Measurements from ENCODE around the gene RPP30. TPM values are rescaled to one million over a fixed set of nuclear protein-coding genes. Genes with fewer than 3 reads are reported as not detected.
"Not testable (repeated sequence)": the region's sequence is repeated elsewhere in the genome, so short reads cannot be mapped to it uniquely, and the experiment has no call there.

The RPP30 gene
- polyA plus RNA-seq, 3 donors from 2014 or later, result 26.3 to 41.5 (median 33.2) TPM

DNA sequence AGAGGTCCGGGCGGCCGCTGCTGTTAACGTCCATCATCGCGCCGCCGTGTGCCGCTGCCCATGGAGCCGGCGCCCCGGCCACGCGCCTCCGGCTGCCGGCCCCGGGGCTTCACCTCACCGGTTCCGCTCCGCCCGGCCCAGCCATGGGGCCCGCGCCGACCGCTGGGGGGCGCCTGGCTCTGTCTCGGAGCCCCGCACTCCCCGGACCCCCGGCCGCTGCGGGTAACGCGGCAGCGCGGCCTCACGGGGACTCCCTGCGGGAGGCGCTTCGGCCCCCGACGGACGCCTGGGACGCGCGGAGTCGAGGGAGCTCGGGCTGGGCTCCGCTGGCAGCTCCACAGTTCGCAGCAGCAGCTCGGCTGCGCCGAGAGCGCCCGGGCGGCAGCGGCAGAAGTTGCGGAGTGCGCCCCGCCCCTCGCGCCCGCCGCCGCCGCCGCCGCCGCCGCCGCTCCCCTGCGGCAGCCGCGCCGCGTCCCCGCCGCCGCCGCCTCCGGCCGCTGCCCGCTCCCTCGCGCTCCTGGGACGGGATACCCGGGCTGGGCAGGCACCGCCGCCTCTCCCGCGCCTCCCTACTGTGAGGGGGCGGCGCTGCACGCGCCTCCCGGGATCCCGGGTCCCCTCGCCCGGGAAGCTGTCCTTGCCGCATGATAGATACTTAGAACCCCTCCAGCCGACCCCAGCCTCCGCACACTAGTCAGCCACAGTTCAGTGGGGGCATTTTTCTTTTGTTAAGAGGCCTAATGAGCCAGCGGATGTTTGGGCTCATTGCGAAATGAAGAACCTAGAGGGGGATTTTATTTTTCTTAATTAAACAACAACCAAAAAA lies 13.9 kb upstream of the RPP30 start, which contains the start of gene HTR7:
Gene HTR7 (minus strand): TSS at position 405 of the 826 bp plus-strand sequence. CDS start 368 bp downstream, at position 37.
- Mint-ChIP-seq H3K9me3 (peaks cover 0 to 2% (median 0%) of the 10 kb centered on the region in 6 donors), H3K27me3 (ENCODE audit: low read depth in 3 of 3) (peaks cover 7 to 26% (median 24%) of the 10 kb centered on the region in 3 donors), H3K36me3 (no peaks in the 10 kb centered on the region), H3K27ac (peak within 1 kb of the TSS in 1 of 6 donors; percentile 71), H3K4me3 (peak within 1 kb of the TSS; percentile 85 to 91 (median 88)), H3K4me1 (peaks cover 8 to 12% of the 10 kb centered on the region in 2 donors)
- peak; percentile 47 to 55 (median 54) for DNase-seq

- Mint-ChIP-seq H3K4me3 (peak overlapping the region; percentile 84 to 91 (median 86)), H3K36me3 (no peaks in the 10 kb centered on the region), H3K27ac (no peak overlapping the region), H3K9me3 (peaks cover 0 to 2% (median 0%) of the 10 kb centered on the region in 6 donors), H3K27me3 (ENCODE audit: low read depth in 3 of 3) (peaks cover 7 to 25% (median 24%) of the 10 kb centered on the region in 3 donors), H3K4me1 (peaks cover 8 to 12% of the 10 kb centered on the region in 2 donors)
- no peak for DNase-seq
Observed at GRCh38 chr10:90858461-90858968, 13.3 kb upstream of the RPP30 start.

DNA sequence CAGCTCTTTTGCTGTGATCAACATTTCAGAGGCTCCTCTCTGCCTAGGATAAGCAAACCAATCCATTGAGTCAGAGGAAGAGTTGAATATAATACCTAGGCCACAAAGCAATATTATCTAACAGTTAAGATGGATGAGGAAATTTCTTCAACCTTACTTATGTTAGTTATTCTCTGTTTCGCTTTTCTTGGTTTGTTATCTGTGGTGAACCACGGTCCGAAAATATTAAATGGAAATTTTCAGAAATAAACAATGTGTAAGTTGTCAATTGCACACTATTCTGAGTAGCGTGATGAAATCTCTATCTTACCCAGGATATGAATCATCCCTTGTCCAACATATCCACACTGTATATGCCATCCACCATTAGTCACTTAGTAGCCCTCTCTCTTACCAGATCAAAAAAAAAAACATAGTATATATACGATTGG lies 12.4 kb upstream of the RPP30 start:
- Mint-ChIP-seq H3K27me3 (ENCODE audit: low read depth in 3 of 3) (peaks cover 7 to 25% (median 22%) of the 10 kb centered on the region in 3 donors), H3K4me3 (peak overlapping the region in 2 of 5 donors; percentile 84 to 91), H3K9me3 (peaks cover 0 to 2% (median 0%) of the 10 kb centered on the region in 6 donors), H3K27ac (no peak overlapping the region), H3K4me1 (peaks cover 8 to 12% of the 10 kb centered on the region in 2 donors), H3K36me3 (no peaks in the 10 kb centered on the region)
- no peak for DNase-seq

- Mint-ChIP-seq H3K4me1 (peaks cover 8 to 12% of the 10 kb centered on the region in 2 donors), H3K27me3 (ENCODE audit: low read depth in 3 of 3) (peaks cover 7 to 19% (median 14%) of the 10 kb centered on the region in 3 donors), H3K36me3 (no peaks in the 10 kb centered on the region), H3K9me3 (peaks cover 0 to 2% (median 0%) of the 10 kb centered on the region in 6 donors), H3K4me3 (no peak overlapping the region), H3K27ac (no peak overlapping the region)
- DNase-seq, result no peak
Observed at GRCh38 chr10:90860790-90861189, 11.0 kb upstream of the RPP30 start.

DNA sequence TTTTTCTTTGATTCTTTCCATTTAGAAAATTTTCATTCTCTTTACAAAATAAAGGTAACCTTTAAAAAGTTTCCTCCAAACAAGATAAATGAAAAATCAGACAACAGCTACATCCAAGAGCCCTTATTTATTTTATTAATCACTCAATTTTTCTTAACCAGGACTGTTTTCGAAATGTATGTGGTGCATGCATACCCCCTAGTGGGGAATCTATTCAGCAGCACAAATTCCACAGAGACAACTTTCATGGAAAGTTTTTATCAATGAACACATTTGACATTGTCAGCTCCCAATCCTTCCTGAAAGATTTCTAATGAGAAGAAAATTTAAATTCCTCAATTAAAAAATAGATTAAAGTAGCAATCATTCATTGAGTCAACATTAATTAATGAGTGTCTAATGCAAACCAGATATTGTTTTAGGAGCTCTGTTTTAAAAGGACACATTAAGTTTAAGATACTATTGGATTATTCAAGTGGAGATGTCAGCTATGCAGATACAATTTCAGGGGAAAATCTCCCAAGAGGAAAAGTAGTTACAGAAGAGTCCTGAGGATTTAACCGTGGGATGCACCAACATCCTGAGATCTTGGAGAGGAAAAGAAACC lies 8.8 kb upstream of the RPP30 start:
- H3K4me1 Mint-ChIP-seq, result peaks cover 5 to 6% of the 10 kb centered on the region in 2 donors
- H3K36me3 Mint-ChIP-seq, result no peaks in the 10 kb centered on the region
- H3K27ac Mint-ChIP-seq, result no peak overlapping the region
- H3K4me3 Mint-ChIP-seq, result no peak overlapping the region
- DNase-seq, result no peak
- H3K9me3 Mint-ChIP-seq, result no peaks in the 10 kb centered on the region
- peaks cover 4 to 26% (median 11%) of the 10 kb centered on the region in 3 donors for H3K27me3 Mint-ChIP-seq (ENCODE audit: low read depth in 3 of 3)

DNA sequence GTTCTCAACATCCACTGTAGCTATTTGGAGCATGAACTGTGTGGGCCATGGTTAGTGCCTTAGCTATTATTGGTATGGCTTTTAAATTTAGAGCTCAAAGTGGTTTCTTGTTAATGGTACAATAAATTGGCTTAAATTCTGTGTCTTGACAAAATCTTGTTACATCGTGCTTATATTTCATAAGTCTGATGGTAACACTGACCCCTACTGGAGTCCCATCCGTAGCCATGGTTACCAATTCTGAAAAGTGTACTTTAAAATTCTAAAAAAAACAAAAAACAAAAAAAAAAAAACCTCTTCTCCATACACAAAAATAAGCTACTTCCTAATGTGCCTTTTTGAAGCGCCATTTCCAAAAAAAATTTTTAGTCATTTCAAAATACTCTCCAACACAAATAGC lies 6.4 kb upstream of the RPP30 start:
- Mint-ChIP-seq H3K4me1 (peaks cover 0 to 1% of the 10 kb centered on the region in 2 donors), H3K4me3 (no peak overlapping the region), H3K27me3 (ENCODE audit: low read depth in 3 of 3) (peaks cover 2 to 31% (median 16%) of the 10 kb centered on the region in 3 donors), H3K27ac (no peak overlapping the region), H3K36me3 (no peaks in the 10 kb centered on the region), H3K9me3 (no peaks in the 10 kb centered on the region)
- no peak for DNase-seq

DNA sequence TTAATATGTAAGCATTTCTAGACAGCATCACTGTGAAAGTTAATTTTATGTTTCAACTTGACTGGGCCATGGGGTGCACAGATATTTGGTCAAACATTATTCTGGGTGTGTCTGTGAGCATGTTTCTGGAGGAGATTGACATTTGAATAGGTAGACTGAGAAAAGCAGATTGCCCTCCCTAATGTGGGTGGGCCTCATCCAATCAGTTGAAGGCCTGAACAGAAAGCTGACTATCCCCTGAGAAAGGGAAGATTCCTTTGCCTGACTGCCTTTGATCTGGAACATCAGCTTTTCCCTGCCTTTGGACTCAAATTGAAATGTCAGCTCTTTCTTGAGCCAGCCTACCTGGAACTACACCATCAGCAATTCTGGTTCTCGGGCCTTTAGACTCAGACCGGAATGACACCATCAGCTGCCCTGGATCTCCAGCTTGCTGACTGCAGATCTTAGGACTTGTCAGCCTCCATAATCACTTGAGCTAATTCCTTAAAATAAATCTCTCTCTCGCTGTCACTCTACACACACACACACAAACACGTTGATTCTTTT lies 5.7 kb upstream of the RPP30 start:
- no peak overlapping the region for H3K4me3 Mint-ChIP-seq
- no peak for DNase-seq
- H3K9me3 Mint-ChIP-seq, result no peaks in the 10 kb centered on the region
- H3K36me3 Mint-ChIP-seq, result no peaks in the 10 kb centered on the region
- peaks cover 0 to 33% (median 16%) of the 10 kb centered on the region in 3 donors for H3K27me3 Mint-ChIP-seq (ENCODE audit: low read depth in 3 of 3)
- peaks cover 2 to 9% of the 10 kb centered on the region in 2 donors for H3K4me1 Mint-ChIP-seq
- H3K27ac Mint-ChIP-seq, result no peak overlapping the region

- H3K27ac Mint-ChIP-seq, result peak overlapping the region in 3 of 6 donors; percentile 73 to 88 (median 85)
- H3K4me1 Mint-ChIP-seq, result peaks cover 30 to 42% of the 10 kb centered on the region in 2 donors
- peak in 2 of 3 donors; percentile 13 to 21 for DNase-seq
- peaks cover 3 to 5% (median 4%) of the 10 kb centered on the region in 3 donors for H3K36me3 Mint-ChIP-seq
- peak overlapping the region; percentile 94 to 97 (median 95) for H3K4me3 Mint-ChIP-seq
- no peaks in the 10 kb centered on the region for H3K9me3 Mint-ChIP-seq
- peaks cover 0 to 25% (median 12%) of the 10 kb centered on the region in 3 donors for H3K27me3 Mint-ChIP-seq (ENCODE audit: low read depth in 3 of 3)
Observed at GRCh38 chr10:90871279-90871765, 452 bp upstream of the RPP30 start.

- Mint-ChIP-seq H3K36me3 (peaks cover 8 to 15% (median 9%) of the 10 kb centered on the region in 3 donors), H3K9me3 (no peaks in the 10 kb centered on the region), H3K27ac (peak overlapping the region; percentile 66 to 88 (median 82)), H3K27me3 (ENCODE audit: low read depth in 3 of 3) (peaks cover 0 to 12% (median 5%) of the 10 kb centered on the region in 3 donors), H3K4me1 (peaks cover 30 to 42% of the 10 kb centered on the region in 2 donors), H3K4me3 (peak overlapping the region; percentile 94 to 97 (median 95))
- DNase-seq, result no peak
Observed at GRCh38 chr10:90872648-90873020, 860 bp downstream of the RPP30 start.

GRCh38 chr10:90879062-90879461 lies 7.3 kb downstream of the RPP30 start:
- Mint-ChIP-seq H3K9me3 (no peaks in the 10 kb centered on the region), H3K36me3 (peaks cover 15 to 32% (median 19%) of the 10 kb centered on the region in 3 donors), H3K4me1 (peaks cover 1 to 4% of the 10 kb centered on the region in 2 donors), H3K4me3 (no peak overlapping the region), H3K27me3 (ENCODE audit: low read depth in 3 of 3) (no peaks in the 10 kb centered on the region), H3K27ac (no peak overlapping the region)
- no peak for DNase-seq

DNA sequence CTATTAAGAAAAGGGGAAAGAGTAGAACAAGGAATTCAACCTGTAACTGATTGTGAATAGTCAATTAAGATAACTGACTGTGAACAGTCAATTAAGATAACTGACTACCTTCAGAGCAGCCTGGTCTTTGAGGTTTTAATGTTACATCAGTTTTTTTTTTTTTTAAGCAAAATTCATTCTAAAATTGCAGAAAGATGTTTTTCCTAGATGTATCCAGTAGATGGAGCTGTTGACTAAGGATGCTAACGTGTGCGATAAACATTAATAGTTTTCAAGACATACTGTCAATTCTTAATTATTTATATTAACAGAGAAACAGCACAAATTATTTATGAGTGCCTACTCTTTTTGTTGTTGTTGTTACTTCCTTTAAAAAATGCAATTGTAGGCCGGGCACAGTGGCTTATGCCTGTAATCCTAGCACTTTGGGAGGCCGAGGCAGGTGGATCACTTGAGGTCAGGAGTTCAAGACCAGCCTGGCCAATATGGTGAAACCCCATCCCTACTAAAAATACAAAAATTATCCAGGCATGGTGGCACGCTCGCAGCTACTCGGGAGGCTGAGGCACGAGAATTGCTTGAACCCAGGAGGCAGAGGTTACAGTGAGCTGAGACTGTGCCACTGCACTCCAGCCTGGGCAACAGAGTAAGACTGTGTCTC lies 8.4 kb downstream of the RPP30 start:
- peak overlapping the region in 1 of 6 donors; percentile 34 for H3K27ac Mint-ChIP-seq
- H3K36me3 Mint-ChIP-seq, result peaks cover 15 to 32% (median 22%) of the 10 kb centered on the region in 3 donors
- not testable (repeated sequence) for H3K4me1 Mint-ChIP-seq; H3K27me3 Mint-ChIP-seq (ENCODE audit: low read depth in 3 of 3); H3K4me3 Mint-ChIP-seq; H3K9me3 Mint-ChIP-seq
- peak; percentile 30 to 33 (median 31) for DNase-seq

DNA sequence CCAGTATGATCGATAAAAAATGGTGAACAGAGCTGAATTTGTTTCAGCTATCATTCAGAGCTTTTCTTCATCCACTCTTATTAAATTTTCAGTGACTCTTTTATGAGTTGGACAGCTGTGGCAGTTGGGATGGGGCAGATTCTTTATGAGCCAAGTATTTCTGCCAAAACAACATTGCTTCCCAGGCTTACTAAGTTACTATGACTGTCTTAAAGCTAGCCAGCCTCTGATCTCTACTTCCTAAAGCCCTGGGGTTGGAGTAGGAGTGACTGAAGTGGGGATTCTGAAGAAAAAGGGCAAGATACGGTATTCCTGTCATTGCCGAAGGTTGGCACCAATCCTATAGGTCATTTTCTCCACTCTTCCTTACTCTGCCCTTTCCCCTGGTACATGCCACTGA lies 12.7 kb downstream of the RPP30 start:
- peaks cover 13 to 37% (median 33%) of the 10 kb centered on the region in 3 donors for H3K36me3 Mint-ChIP-seq
- H3K27ac Mint-ChIP-seq, result no peak overlapping the region
- H3K9me3 Mint-ChIP-seq, result no peaks in the 10 kb centered on the region
- H3K27me3 Mint-ChIP-seq (ENCODE audit: low read depth in 3 of 3), result no peaks in the 10 kb centered on the region
- DNase-seq, result no peak
- no peak overlapping the region for H3K4me3 Mint-ChIP-seq
- H3K4me1 Mint-ChIP-seq, result no peaks in the 10 kb centered on the region

DNA sequence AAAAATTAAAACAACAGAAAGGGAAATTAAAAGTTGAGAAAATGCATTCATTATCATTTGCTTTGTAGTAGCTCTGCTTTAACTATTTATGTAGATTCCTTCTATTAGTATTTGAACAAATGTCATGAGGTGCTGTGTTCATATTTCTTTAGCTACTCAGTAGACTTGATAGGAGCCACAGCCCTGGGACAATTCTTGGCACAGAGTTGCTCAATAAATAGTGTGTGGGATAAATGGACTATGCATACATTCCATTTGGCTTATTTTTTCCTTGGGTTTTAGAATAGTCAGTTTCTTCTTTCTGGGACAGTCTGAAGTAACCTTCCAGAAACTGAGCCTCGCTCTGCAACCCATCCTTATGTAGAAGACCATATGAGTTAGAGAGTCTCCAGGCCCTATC lies 13.4 kb downstream of the RPP30 start:
- H3K4me1 Mint-ChIP-seq, result no peaks in the 10 kb centered on the region
- H3K9me3 Mint-ChIP-seq, result no peaks in the 10 kb centered on the region
- DNase-seq, result no peak
- H3K27me3 Mint-ChIP-seq (ENCODE audit: low read depth in 3 of 3), result no peaks in the 10 kb centered on the region
- H3K4me3 Mint-ChIP-seq, result no peak overlapping the region
- H3K27ac Mint-ChIP-seq, result no peak overlapping the region
- peaks cover 13 to 40% (median 33%) of the 10 kb centered on the region in 3 donors for H3K36me3 Mint-ChIP-seq
